Superior temporal gyrus (tissue), 1 donor: Measurements from ENCODE around the gene CHN1.

Experiments used
- DNase-seq: peaks from one replicate; pipeline ENCODE4 v3.0.0-alpha.2; 2016; ENCODE audit errors: extremely low spot score

CHN1 gene

GRCh38 chr2:174971868-174972781, 33.1 kb downstream of the CHN1 start:
- DNase-seq = no peak

GRCh38 chr2:174970092-174970491, 35.1 kb downstream of the CHN1 start:
- DNase-seq = no peak

GRCh38 chr2:174969091-174969734, 36.0 kb downstream of the CHN1 start:
- no peak for DNase-seq

- no peak for DNase-seq
Measured at GRCh38 chr2:174967691-174968260, 37.4 kb downstream of the CHN1 start.

GRCh38 chr2:174967086-174967485, 38.1 kb downstream of the CHN1 start:
- DNase-seq = no peak

- DNase-seq = no peak
Measured at GRCh38 chr2:174965992-174966744, 39.0 kb downstream of the CHN1 start.

- no peak for DNase-seq
Measured at GRCh38 chr2:174965551-174965950, 39.6 kb downstream of the CHN1 start.

- no peak for DNase-seq
Measured at GRCh38 chr2:174964404-174964803, 40.8 kb downstream of the CHN1 start.

- no peak for DNase-seq
Measured at GRCh38 chr2:174963437-174964400, 41.5 kb downstream of the CHN1 start.

- DNase-seq = no peak
Measured at GRCh38 chr2:174959787-174960186, 45.4 kb downstream of the CHN1 start.

- DNase-seq = no peak
Measured at GRCh38 chr2:174957050-174957449, 48.1 kb downstream of the CHN1 start.

GRCh38 chr2:174952607-174953006, 52.6 kb downstream of the CHN1 start:
- no peak for DNase-seq

GRCh38 chr2:174951745-174952144, 53.4 kb downstream of the CHN1 start:
- no peak for DNase-seq

- no peak for DNase-seq
Measured at GRCh38 chr2:174949988-174950687, 55.0 kb downstream of the CHN1 start.

- DNase-seq = no peak
Measured at GRCh38 chr2:174945601-174946260, 59.5 kb downstream of the CHN1 start.

- DNase-seq = no peak
Measured at GRCh38 chr2:174939046-174939445, 66.1 kb downstream of the CHN1 start.

GRCh38 chr2:174931724-174932123, 73.5 kb downstream of the CHN1 start:
- no peak for DNase-seq

- DNase-seq = no peak
Measured at GRCh38 chr2:174929786-174930185, 75.4 kb downstream of the CHN1 start.

- no peak for DNase-seq
Measured at GRCh38 chr2:174925046-174925784, 80.0 kb downstream of the CHN1 start.
